K562 (cell line): ENCODE results near the gene PIP5K1B. TPM values are rescaled to one million over a fixed set of nuclear protein-coding genes. Genes with fewer than 3 reads are reported as not detected.

Source experiments
- ATAC-seq: fragments of 200-7000 bp; cut with Tn5 transposase; 3 replicates; pipeline ENCODE4 v1.9.1; 2020; ENCODE audit warnings: moderate library complexity
- BruUV-seq: library from RNA; stranded (reverse); fragments of 400-500 nt; replicated peaks from 2 replicates; lab custom pipeline; 2021; lab: Mats Ljungman, UMichigan
- CTCF ChIA-PET: fragments of 300-600 bp; formaldehyde crosslinking; extraction: SDS; loops from one replicate; lab custom pipeline; 2021; ENCODE audit warnings: low intra/inter-chr PET ratio; lab: Yijun Ruan, JAX
- POLR2A ChIA-PET: fragments of 300-600, 350-650 bp; sonication (Branson Sonifier 250); formaldehyde crosslinking; extraction: SDS; loops from one replicate; lab custom pipeline; 2021; ENCODE audit warnings: antibody characterized with exemption, inconsistent platforms; lab: Yijun Ruan, JAX
- DNase-seq, 4 experiments: peaks; one replicate each; pipeline versions ENCODE4 v3.0.0 to v3.0.0-alpha.2; 2011 to 2018; ENCODE audit warnings: low spot score in 3 of 4, mixed read lengths in 3 of 4; ENCODE audit errors: extremely low read depth in 1 of 4
- FAIRE-seq: peaks from 2 replicates; lab custom pipeline; 2011; peaks lifted over from hg19 to GRCh38; lab: Jason Lieb, UNC
- H2AFZ ChIP-seq: 2 replicates; pipeline ENCODE4 v1.6.0; 2011; ENCODE audit warnings: low read depth, low read length, control low read depth, inconsistent platforms
- H3K27ac ChIP-seq: fragments of 200-600 bp; 3 replicates; pipeline ENCODE4 v1.8.0; 2011; ENCODE audit warnings: low read depth, mild to moderate bottlenecking, control low read depth, inconsistent platforms, low read length, moderate library complexity, mixed read lengths; ENCODE audit errors: extremely low read depth
- H3K27me3 ChIP-seq, 2 experiments: fragments of 300-600 bp in 1 of 2; 2 replicates in 1 of 2; 3 replicates in 1 of 2; pipeline versions ENCODE4 v1.6.0 to v1.8.0; 2011; ENCODE audit warnings: inconsistent platforms in 2 of 2, low read length in 2 of 2, mild to moderate bottlenecking in 1 of 2, mixed read lengths in 1 of 2, moderate library complexity in 1 of 2; ENCODE audit not compliant: control insufficient read depth in 2 of 2, insufficient read depth in 2 of 2
- H3K36me3 ChIP-seq: fragments of 300-600 bp; 3 replicates; pipeline ENCODE4 v1.8.0; 2011; ENCODE audit warnings: mild to moderate bottlenecking, low read length, inconsistent platforms; ENCODE audit not compliant: control insufficient read depth, insufficient read depth
- H3K4me1 ChIP-seq, 2 experiments: fragments of 200-600 bp in 1 of 2; replicated peaks in 1 of 2; 2 replicates in 1 of 2; 3 replicates in 1 of 2; pipeline versions ENCODE4 v1.5.1 to v1.8.0; 2011; ENCODE audit warnings: inconsistent platforms in 2 of 2, low read length in 2 of 2, mild to moderate bottlenecking in 1 of 2, mixed read lengths in 1 of 2, moderate library complexity in 1 of 2; ENCODE audit not compliant: control insufficient read depth in 2 of 2, insufficient read depth in 2 of 2
- H3K4me2 ChIP-seq: 2 replicates; pipeline ENCODE4 v1.6.1; 2011; ENCODE audit warnings: low read length, control low read depth, inconsistent platforms, mixed read lengths; ENCODE audit not compliant: insufficient read depth
- H3K4me3 ChIP-seq: fragments of 200-600 bp; sonication (generic), shearing (Covaris generic); 2 replicates; pipeline ENCODE4 v1.5.1; 2016; ENCODE audit warnings: control low read depth, inconsistent platforms
- H3K79me2 ChIP-seq: fragments of 200-600 bp; 3 replicates; pipeline ENCODE4 v1.8.0; 2011; ENCODE audit warnings: low read length, inconsistent platforms; ENCODE audit not compliant: control insufficient read depth, insufficient read depth
- H3K9ac ChIP-seq, 2 experiments: 2 replicates each; pipeline versions ENCODE4 v1.6.0 to v1.6.1; 2011; ENCODE audit warnings: low read depth in 2 of 2, low read length in 2 of 2, control low read depth in 1 of 2, inconsistent platforms in 1 of 2, mild to moderate bottlenecking in 1 of 2, mixed read lengths in 1 of 2; ENCODE audit not compliant: insufficient read depth in 1 of 2
- H3K9me1 ChIP-seq: one replicate; pipeline ENCODE4 v1.6.0; 2011; ENCODE audit warnings: inconsistent platforms, mild to moderate bottlenecking, low read length, moderate library complexity; ENCODE audit not compliant: control insufficient read depth, insufficient read depth
- H3K9me3 ChIP-seq: replicated peaks from 2 replicates; pipeline ENCODE4 v1.5.1; 2011; ENCODE audit warnings: low read depth, low read length, inconsistent platforms; ENCODE audit not compliant: control insufficient read depth, insufficient read depth
- H4K20me1 ChIP-seq: replicated peaks from 2 replicates; pipeline ENCODE4 v1.6.1; 2011; ENCODE audit warnings: low read length, inconsistent platforms, mixed read lengths; ENCODE audit not compliant: control insufficient read depth, insufficient read depth
- CBFA2T3 ChIP-seq: fragments of 450-650 bp; IDR thresholded peaks from 2 replicates; pipeline ENCODE4 v1.6.1; 2017
- CREBBP ChIP-seq: IDR thresholded peaks from one replicate; pipeline ENCODE4 v1.6.1; 2012; ENCODE audit warnings: low read depth, mild to moderate bottlenecking, control low read depth, inconsistent platforms, low read length
- FOSL1 ChIP-seq: fragments of 200-800 bp; sonication (Bioruptor generic); conservative IDR thresholded peaks from 2 replicates; pipeline ENCODE4 v1.6.1; 2016; ENCODE audit warnings: missing genetic modification characterization, missing compliant biosample characterization
- GTF2B ChIP-seq: IDR thresholded peaks from 2 replicates; pipeline ENCODE4 v1.6.1; 2011; ENCODE audit not compliant: insufficient read length; ENCODE audit errors: extremely low read depth
- KAT2B ChIP-seq: IDR thresholded peaks from one replicate; pipeline ENCODE4 v1.6.1; 2012; ENCODE audit warnings: low read depth, mild to moderate bottlenecking, control low read depth, inconsistent platforms, low read length, moderate library complexity
- MYC ChIP-seq, 2 experiments: fragments of 250-450 bp in 1 of 2; sonication (Bioruptor Pico) in 1 of 2; IDR thresholded peaks; 2 replicates each; pipeline versions ENCODE4 v1.5.1 to v1.6.1; 2012 to 2021; ENCODE audit warnings: low read depth in 2 of 2, borderline replicate concordance in 1 of 2, improper control_type of control experiment in 1 of 2, low read length in 1 of 2, mild to moderate bottlenecking in 1 of 2, moderate library complexity in 1 of 2
- SNRNP70 ChIP-seq: fragments of 200-400 bp; formaldehyde crosslinking; optimal IDR thresholded peaks from 2 replicates; pipeline ENCODE3; 2017; ENCODE audit warnings: low read depth, low read length
- TCF3 ChIP-seq: sonication (generic); formaldehyde crosslinking; IDR thresholded peaks from 2 replicates; pipeline ENCODE4 v1.4.0; 2020; ENCODE audit warnings: mild to moderate bottlenecking, missing genetic modification reagents
- ZNF232 ChIP-seq: sonication (generic); formaldehyde crosslinking; IDR thresholded peaks from 2 replicates; pipeline ENCODE4 v1.8.0; 2022; ENCODE audit warnings: mild to moderate bottlenecking, missing genetic modification reagents
- ZNF274 ChIP-seq: IDR thresholded peaks from 2 replicates; pipeline ENCODE4 v1.6.1; 2011; ENCODE audit warnings: low read depth, mild to moderate bottlenecking, low read length, moderate library complexity, borderline replicate concordance
- ZNF398 ChIP-seq: fragments of 250-450 bp; sonication (Bioruptor Pico); IDR thresholded peaks from 2 replicates; pipeline ENCODE4 v1.8.0; 2021; ENCODE audit warnings: moderate library complexity, mild to moderate bottlenecking, inconsistent platforms
- ZNF551 ChIP-seq: fragments of 250-450 bp; sonication (Bioruptor Pico); IDR thresholded peaks from 2 replicates; pipeline ENCODE4 v1.5.0; 2021; ENCODE audit warnings: mild to moderate bottlenecking, moderate library complexity
- WGBS: fragments of 100-300 bp; shearing (Covaris generic); methylation state at CpG from one replicate; pipeline ENCODE4 v1.1.6; 2016; ENCODE audit warnings: low coverage, mixed read lengths; ENCODE audit not compliant: insufficient coverage; ENCODE audit errors: missing lambda C conversion rate; 5-methylcytosine and 5-hydroxymethylcytosine counted together
- in situ Hi-C: fragments of 300-500 bp; cut with MboI; formaldehyde crosslinking; loops from 4 replicates; pipeline ENCODE4 v1.15.0; 2018; ENCODE audit warnings: inconsistent platforms, mixed read lengths
- intact Hi-C: fragments of 100-400 bp; cut with micrococcal nuclease; formaldehyde crosslinking; loops from 2 replicates; pipeline ENCODE4 v1.14.2; 2022
- polyA plus RNA-seq, 8 experiments: library from polyadenylated mRNA; depleted of rRNA in 4 of 8; stranded (reverse) in 5 of 8; unstranded in 3 of 8; fragments of >200 nt; fragmentation: Nextera tagmentation in 2 of 8; fragmentation: Illumina TruSeq in 1 of 8; extraction: Ambion mirVana in 2 of 8; extraction: Trizol in 1 of 8; gene quantifications; 2 replicates each; pipeline versions ENCODE4 v1.2.1 to v1.2.3, GENCODE V29; 2011 to 2014; ENCODE audit warnings: inconsistent platforms in 1 of 8, missing spikeins in 1 of 8
- total RNA-seq, 7 experiments: library from RNA; depleted of rRNA in 6 of 7; stranded (reverse); fragments of >200 nt in 6 of 7; fragmentation: Illumina TruSeq in 2 of 7; extraction: Trizol in 2 of 7; gene quantifications; 2 replicates each; pipeline versions ENCODE4 v1.2.1 to v1.2.3, GENCODE V29; 2011 to 2021; ENCODE audit warnings: low replicate concordance in 1 of 7

PIP5K1B gene
- total and polyA plus RNA-seq, 9 of the 15 experiments (the other 6 are each of a cell fraction or from before 2014, with no cell fraction given), result 3.1 to 12.9 (median 7.4) TPM

DNA sequence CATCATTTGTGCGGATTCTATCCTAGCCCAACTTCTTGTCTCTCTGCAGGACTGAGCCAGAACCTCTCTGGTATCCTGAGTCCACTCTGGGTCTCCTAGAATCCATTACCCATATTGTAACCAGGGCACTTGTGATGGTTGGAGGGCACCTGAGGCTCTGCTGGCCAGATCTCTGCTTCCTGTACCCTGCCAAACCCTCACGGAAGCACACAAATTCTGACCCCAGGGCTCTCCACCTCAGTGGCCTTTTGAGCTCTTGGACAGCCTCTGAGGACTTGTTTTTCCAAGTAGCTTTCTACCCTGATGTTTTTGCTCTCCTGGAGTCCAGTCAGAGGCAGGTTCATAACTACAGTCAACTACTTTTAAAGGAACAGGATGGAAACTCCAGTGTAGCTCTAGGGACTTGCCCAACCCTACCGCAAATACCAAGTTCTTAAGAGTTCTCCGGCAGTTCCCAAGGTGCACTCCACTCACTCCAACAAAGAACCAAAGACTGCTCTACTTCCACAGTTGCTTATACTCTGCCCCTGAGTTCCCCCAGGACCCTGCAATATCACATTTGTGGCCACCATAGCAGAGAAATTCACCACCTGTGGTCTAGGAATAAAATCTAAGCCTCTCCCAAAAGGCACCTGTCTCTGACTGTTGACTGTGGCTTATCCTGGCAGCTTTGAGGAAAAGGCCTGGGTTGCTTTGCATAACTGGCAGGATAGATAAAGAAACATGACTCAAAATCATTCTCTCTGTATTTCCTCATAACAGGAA is 9.6 kb downstream of the PIP5K1B start:
- no TSS peak for BruUV-seq
- no peaks in the 10 kb centered on the region for H3K9me3 ChIP-seq
- FAIRE-seq (no peak), DNase-seq (no peak), ATAC-seq (no peak)
- H3K27ac ChIP-seq, result no peak overlapping the region
- no peaks in the 10 kb centered on the region; the same call in 2 of the 3 replicates for H3K36me3 ChIP-seq
- H3K9ac ChIP-seq, result peak overlapping the region in 1 of 2 experiments; percentile 31; a peak in 1 of 4 replicates
- no peak overlapping the region for H3K4me2 ChIP-seq
- ChIA-PET POLR2A (interaction anchor here (0.7 to 1.5 kb wide), 3 partner anchors 8 to 285 kb away, joined by 3 to 6 read pairs (median 3); no protein-coding TSS in a partner anchor), CTCF (no interaction called here)
- in situ Hi-C loops (no loop called here), intact Hi-C loops (no loop called here)
- TF ChIP-seq TCF3 (0 out of 2 replicates have a peak, but pooled peaks have one; percentile 29), SNRNP70 (no peak), CBFA2T3 (peak; percentile 18; the same call in 1 of the 2 replicates), FOSL1 (tag) (0 out of 2 replicates have a peak, but pooled peaks have one; percentile 29)
- H2AFZ ChIP-seq, result no peak overlapping the region
- H3K27me3 ChIP-seq, result no peaks in the 10 kb centered on the region
- H3K9me1 ChIP-seq, result no peaks in the 10 kb centered on the region
- H4K20me1 ChIP-seq, result no peaks in the 10 kb centered on the region
- 95% methylated on average over 3 of the region's 4 CpGs for WGBS
- no peak overlapping the region for H3K4me3 ChIP-seq
- peaks cover 0 to 10% of the 10 kb centered on the region in 2 experiments; a peak in 3 of 5 replicates for H3K4me1 ChIP-seq
- peaks cover 33% of the 10 kb centered on the region for H3K79me2 ChIP-seq

DNA sequence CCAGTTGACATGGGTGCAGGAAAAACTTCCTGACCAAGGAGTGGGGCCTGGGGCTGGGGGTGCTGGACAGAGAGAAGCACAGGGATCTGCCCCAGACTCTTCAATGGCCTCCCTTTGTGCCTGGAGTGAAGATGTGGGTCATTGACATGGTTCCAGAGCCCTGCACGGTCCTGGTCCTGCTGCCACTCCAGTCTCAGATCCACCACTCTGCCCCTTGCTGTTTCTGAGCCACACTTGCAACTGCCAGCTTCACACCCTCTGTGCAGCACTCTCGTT is 10.1 kb downstream of the PIP5K1B start:
- POLR2A ChIA-PET, result interaction anchor here (0.7 to 1.5 kb wide), 2 partner anchors 9 to 284 kb away, joined by 3 to 6 read pairs; no protein-coding TSS in a partner anchor
- DNase-seq, result no peak
- CTCF ChIA-PET, result no interaction called here
- no peak for ATAC-seq
- Histone ChIP-seq H3K4me2 (no peak overlapping the region), H3K79me2 (peaks cover 36% of the 10 kb centered on the region), H3K9me3 (no peaks in the 10 kb centered on the region), H3K4me3 (no peak overlapping the region), H3K4me1 (peaks cover 0 to 13% of the 10 kb centered on the region in 2 experiments; a peak in 3 of 5 replicates), H3K9me1 (no peaks in the 10 kb centered on the region), H4K20me1 (no peaks in the 10 kb centered on the region), H3K9ac (peak overlapping the region in 1 of 2 experiments; percentile 70; a peak in 1 of 4 replicates), H3K36me3 (no peaks in the 10 kb centered on the region; the same call in 2 of the 3 replicates), H3K27ac (no peak overlapping the region), H3K27me3 (no peaks in the 10 kb centered on the region), H2AFZ (no peak overlapping the region)
- intact Hi-C loops (no loop called here), in situ Hi-C loops (no loop called here)
- WGBS, result 50% methylated on average over 2 of the region's 2 CpGs
- no TSS peak for BruUV-seq
- FAIRE-seq, result no peak
- TF ChIP-seq MYC (IDR thresholded peaks at IDR 0.05; ENCODE audit: low read depth, low read length), result no peak
- TF ChIP-seq MYC (CRISPR knock-in tag; IDR thresholded peaks at IDR 0.05; ENCODE audit: borderline replicate concordance, low read depth), result no peak
- no peak for TF ChIP-seq ZNF398 (CRISPR knock-in tag)
- no peak for TF ChIP-seq KAT2B
- no peak for TF ChIP-seq ZNF274
- TF ChIP-seq CREBBP, result no peak
- no peak for TF ChIP-seq ZNF232 (CRISPR knock-in tag)
- no peak for TF ChIP-seq GTF2B
- no peak for TF ChIP-seq ZNF551 (CRISPR knock-in tag)
